GM12878 (cell line): Measurements from ENCODE around the gene PRR35. TPM values are rescaled to one million over a fixed set of nuclear protein-coding genes. Genes with fewer than 3 reads are reported as not detected.

Experiments
- BCL11A ChIP-seq: IDR thresholded peaks from 2 replicates; pipeline ENCODE4 v1.6.1; 2011; ENCODE audit warnings: low read depth, low read length
- CREM ChIP-seq: IDR thresholded peaks from 2 replicates; pipeline ENCODE4 v1.6.1; 2014; ENCODE audit warnings: antibody characterized with exemption, low read depth
- EGR1 ChIP-seq, 2 experiments: IDR thresholded peaks; 1 replicate in 1 of 2; 2 replicates in 1 of 2; pipeline ENCODE4 v1.6.1; 2011 to 2012; ENCODE audit warnings: low read depth in 2 of 2, low read length in 2 of 2, borderline replicate concordance in 1 of 2, mild to moderate bottlenecking in 1 of 2, moderate library complexity in 1 of 2
- GATAD2B ChIP-seq: fragments of 450-650 bp; conservative IDR thresholded peaks from 2 replicates; pipeline ENCODE4 v1.6.1; 2017; ENCODE audit warnings: low read depth, mild to moderate bottlenecking, moderate library complexity
- HCFC1 ChIP-seq: fragments of 150-350 bp; IDR thresholded peaks from 2 replicates; pipeline ENCODE4 v1.6.1; 2014; ENCODE audit warnings: low read length
- HDGF ChIP-seq: fragments of 450-650 bp; IDR thresholded peaks from 2 replicates; pipeline ENCODE4 v1.6.1; 2016; ENCODE audit warnings: antibody characterized with exemption
- IKZF2 ChIP-seq, 2 experiments: fragments of 450-650 bp; IDR thresholded peaks; 2 replicates each; pipeline ENCODE4 v1.6.1; 2017; ENCODE audit warnings: mild to moderate bottlenecking in 2 of 2, moderate library complexity in 2 of 2
- KLF5 ChIP-seq: fragments of 450-650 bp; IDR thresholded peaks from 2 replicates; pipeline ENCODE4 v1.6.1; 2014; ENCODE audit warnings: mild to moderate bottlenecking; ENCODE audit not compliant: partially characterized antibody
- LARP7 ChIP-seq: fragments of 450-650 bp; IDR thresholded peaks from 2 replicates; pipeline ENCODE4 v1.6.1; 2017; ENCODE audit warnings: mild to moderate bottlenecking
- MXI1 ChIP-seq: fragments of 150-350 bp; IDR thresholded peaks from 2 replicates; pipeline ENCODE4 v1.6.1; 2011; ENCODE audit warnings: low read depth, mild to moderate bottlenecking, inconsistent platforms, low read length, improper control_type of control experiment
- MYC ChIP-seq: IDR thresholded peaks from 2 replicates; pipeline ENCODE4 v1.6.1; 2011; ENCODE audit warnings: mild to moderate bottlenecking, low read length, moderate library complexity, inconsistent platforms; ENCODE audit not compliant: insufficient read depth, insufficient replicate concordance, insufficient read length, severe bottlenecking
- NFXL1 ChIP-seq: fragments of 450-650 bp; IDR thresholded peaks from 2 replicates; pipeline ENCODE4 v1.6.1; 2017; ENCODE audit warnings: antibody characterized with exemption, mild to moderate bottlenecking, borderline replicate concordance
- NKRF ChIP-seq: fragments of 450-650 bp; conservative IDR thresholded peaks from 2 replicates; pipeline ENCODE4 v1.6.1; 2017; ENCODE audit warnings: mild to moderate bottlenecking, moderate library complexity
- PBX3 ChIP-seq: IDR thresholded peaks from 2 replicates; pipeline ENCODE4 v1.6.1; 2011; ENCODE audit warnings: mild to moderate bottlenecking, low read depth, low read length, moderate library complexity; ENCODE audit not compliant: insufficient replicate concordance
- POLR2AphosphoS2 ChIP-seq: IDR thresholded peaks from 2 replicates; pipeline ENCODE4 v1.6.1; 2011; ENCODE audit warnings: low read depth, mild to moderate bottlenecking, low read length, improper control_type of control experiment, moderate library complexity
- SPI1 ChIP-seq: IDR thresholded peaks from 2 replicates; pipeline ENCODE4 v1.6.1; 2011; ENCODE audit warnings: low read depth, mild to moderate bottlenecking, low read length, moderate library complexity, borderline replicate concordance; ENCODE audit not compliant: insufficient read depth
- TAF1 ChIP-seq: IDR thresholded peaks from 2 replicates; pipeline ENCODE4 v1.6.1; 2011; ENCODE audit warnings: mild to moderate bottlenecking, low read depth, low read length, borderline replicate concordance
- TARDBP ChIP-seq: IDR thresholded peaks from 2 replicates; pipeline ENCODE4 v1.6.1; 2016; ENCODE audit warnings: borderline replicate concordance
- TCF3 ChIP-seq: IDR thresholded peaks from 2 replicates; pipeline ENCODE4 v1.6.1; 2012; ENCODE audit warnings: low read depth, mild to moderate bottlenecking, low read length, borderline replicate concordance; ENCODE audit not compliant: insufficient read depth
- USF2 ChIP-seq: IDR thresholded peaks from 2 replicates; pipeline ENCODE4 v1.6.1; 2011; ENCODE audit warnings: low read depth, low read length, improper control_type of control experiment, borderline replicate concordance
- YY1 ChIP-seq: IDR thresholded peaks from 2 replicates; pipeline ENCODE4 v1.6.1; 2011; ENCODE audit warnings: low read depth, mild to moderate bottlenecking, low read length
- ZBED1 ChIP-seq: IDR thresholded peaks from 2 replicates; pipeline ENCODE4 v1.6.1; 2016; ENCODE audit warnings: borderline replicate concordance
- ZNF217 ChIP-seq: fragments of 450-650 bp; IDR thresholded peaks from 2 replicates; pipeline ENCODE4 v1.6.1; 2017; ENCODE audit warnings: antibody characterized with exemption, mild to moderate bottlenecking
- ZNF24 ChIP-seq: fragments of 450-650 bp; IDR thresholded peaks from 2 replicates; pipeline ENCODE4 v1.6.1; 2017; ENCODE audit warnings: antibody characterized with exemption, mild to moderate bottlenecking
- polyA plus RNA-seq, 11 experiments: library from polyadenylated mRNA; depleted of rRNA in 4 of 11; unstranded in 6 of 11; stranded (reverse) in 5 of 11; fragments of >200 nt; fragmentation: Nextera tagmentation in 4 of 11; fragmentation: Illumina TruSeq in 1 of 11; extraction: Ambion mirVana in 4 of 11; extraction: Trizol in 1 of 11; gene quantifications; 1 replicate in 1 of 11; 2 replicates in 10 of 11; pipeline versions ENCODE4 v1.2.1 to v1.2.3, GENCODE V29; 2011 to 2016; ENCODE audit warnings: inconsistent platforms in 2 of 11, missing spikeins in 2 of 11, low read depth in 1 of 11
- total RNA-seq, 4 experiments: library from RNA; depleted of rRNA in 3 of 4; stranded (reverse); fragments of >200 nt in 3 of 4; fragmentation: Illumina TruSeq in 1 of 4; extraction: Trizol in 1 of 4; gene quantifications; 2 replicates each; pipeline versions ENCODE4 v1.2.1 to v1.2.3, GENCODE V29; 2013 to 2021

Gene PRR35
- total and polyA plus RNA-seq, 10 of the 15 experiments (the other 5 are each of a cell fraction or from before 2014, with no cell fraction given): not detected

- TF ChIP-seq TARDBP (no peak), YY1 (peak; percentile 48; the same call in 1 of the 2 replicates), SPI1 (peak; percentile 68; the same call in 1 of the 2 replicates), ZBED1 (no peak), CREM (no peak; the same call in 1 of the 2 replicates), USF2 (no peak; the same call in 1 of the 2 replicates), IKZF2 (IDR thresholded peaks at IDR 0.05) (no peak), HCFC1 (peak; percentile 54), LARP7 (peak; percentile 98), ZNF217 (peak; percentile 66; the same call in 1 of the 2 replicates), ZNF24 (peak; percentile 52; the same call in 1 of the 2 replicates), MYC (peak; percentile 49), POLR2AphosphoS2 (peak; percentile 61; the same call in 1 of the 2 replicates), PBX3 (peak; percentile 93), MXI1 (peak; percentile 48; the same call in 1 of the 2 replicates), TAF1 (peak; percentile 43; the same call in 1 of the 2 replicates), NKRF (peak; percentile 94), TCF3 (0 out of 2 replicates have a peak, but pooled peaks have one; percentile 6), GATAD2B (peak; percentile 98), NFXL1 (0 out of 2 replicates have a peak, but pooled peaks have one; percentile 59), KLF5 (peak; percentile 22), EGR1 (IDR thresholded peaks at IDR 0.05; ENCODE audit: borderline replicate concordance in 1 of 2, low read depth in 2 of 2, low read length in 2 of 2) (peak; percentile 62 to 94), BCL11A (no peak), HDGF (no peak)
Observed at GRCh38 chr16:588889-589657, 28.9 kb downstream of the PRR35 start (continued).
